Trophoblast cell (in vitro differentiated cells and primary cell): ENCODE data around the gene MDM2.

ENCODE experiments used
- DNase-seq, 2 donors: peaks; one replicate each; pipeline ENCODE4 v3.0.0-alpha.2; 2016
- H2AFZ ChIP-seq: 2 replicates; pipeline ENCODE4 v1.6.1; 2013; ENCODE audit warnings: low read length, moderate library complexity, mild to moderate bottlenecking; ENCODE audit not compliant: insufficient read depth, poor library complexity
- H2AK5ac ChIP-seq: 2 replicates; pipeline ENCODE4 v1.6.1; 2013; ENCODE audit warnings: mild to moderate bottlenecking, low read length
- H2BK120ac ChIP-seq: 2 replicates; pipeline ENCODE4 v1.6.1; 2013; ENCODE audit warnings: low read length, mild to moderate bottlenecking, moderate library complexity; ENCODE audit not compliant: insufficient read depth, poor library complexity
- H2BK12ac ChIP-seq: 2 replicates; pipeline ENCODE4 v1.6.1; 2013; ENCODE audit warnings: mild to moderate bottlenecking, low read length, moderate library complexity
- H2BK5ac ChIP-seq: 2 replicates; pipeline ENCODE4 v1.6.1; 2013; ENCODE audit warnings: low read length, low read depth, moderate library complexity, mild to moderate bottlenecking; ENCODE audit not compliant: poor library complexity
- H3K14ac ChIP-seq: 2 replicates; pipeline ENCODE4 v1.6.1; 2013; ENCODE audit warnings: mild to moderate bottlenecking, low read length
- H3K18ac ChIP-seq: 2 replicates; pipeline ENCODE4 v1.6.1; 2013; ENCODE audit warnings: mild to moderate bottlenecking, low read length
- H3K23ac ChIP-seq: 2 replicates; pipeline ENCODE4 v1.6.1; 2013; ENCODE audit warnings: low read length
- H3K27ac ChIP-seq: 2 replicates; pipeline ENCODE4 v1.5.1; 2013; ENCODE audit warnings: low read depth, mild to moderate bottlenecking, inconsistent platforms, low read length, moderate library complexity
- H3K27me3 ChIP-seq: 2 replicates; pipeline ENCODE4 v1.6.1; 2013; ENCODE audit warnings: inconsistent platforms, mild to moderate bottlenecking, low read length, moderate library complexity; ENCODE audit not compliant: insufficient read depth
- H3K36me3 ChIP-seq, 2 experiments: 1 replicate in 1 of 2; 2 replicates in 1 of 2; pipeline ENCODE4 v1.6.1; 2013; ENCODE audit warnings: low read length in 2 of 2, mild to moderate bottlenecking in 2 of 2, moderate library complexity in 1 of 2; ENCODE audit not compliant: insufficient read depth in 2 of 2, control insufficient read depth in 1 of 2
- H3K4ac ChIP-seq: 2 replicates; pipeline ENCODE4 v1.6.1; 2013; ENCODE audit warnings: low read depth, mild to moderate bottlenecking, low read length, moderate library complexity
- H3K4me1 ChIP-seq, 2 experiments: 1 replicate in 1 of 2; 2 replicates in 1 of 2; pipeline ENCODE4 v1.6.1; 2013; ENCODE audit warnings: low read length in 2 of 2, mild to moderate bottlenecking in 2 of 2, moderate library complexity in 1 of 2; ENCODE audit not compliant: insufficient read depth in 2 of 2, control insufficient read depth in 1 of 2
- H3K4me2 ChIP-seq: 2 replicates; pipeline ENCODE4 v1.6.1; 2013; ENCODE audit warnings: inconsistent platforms, mild to moderate bottlenecking, low read length, moderate library complexity
- H3K4me3 ChIP-seq: 2 replicates; pipeline ENCODE4 v1.5.1; 2013; ENCODE audit warnings: mild to moderate bottlenecking, low read depth, low read length, inconsistent platforms
- H3K79me1 ChIP-seq: one replicate; pipeline ENCODE4 v1.6.1; 2013; ENCODE audit warnings: low read length
- H3K79me2 ChIP-seq: 2 replicates; pipeline ENCODE4 v1.6.1; 2013; ENCODE audit warnings: low read length, mild to moderate bottlenecking; ENCODE audit not compliant: control insufficient read depth, insufficient read depth, poor library complexity
- H3K9ac ChIP-seq: 2 replicates; pipeline ENCODE4 v1.6.1; 2013; ENCODE audit warnings: mild to moderate bottlenecking, low read length
- H3K9me3 ChIP-seq: 2 replicates; pipeline ENCODE4 v1.6.1; 2013; ENCODE audit warnings: low read depth, mild to moderate bottlenecking, control low read depth, inconsistent platforms, low read length; ENCODE audit not compliant: insufficient read depth
- H4K12ac ChIP-seq: 2 replicates; pipeline ENCODE4 v1.6.1; 2013; ENCODE audit warnings: low read depth, mild to moderate bottlenecking, low read length, moderate library complexity
- H4K8ac ChIP-seq: 2 replicates; pipeline ENCODE4 v1.6.1; 2013; ENCODE audit warnings: low read depth, mild to moderate bottlenecking, low read length, moderate library complexity
- H4K91ac ChIP-seq: one replicate; pipeline ENCODE4 v1.6.1; 2013; ENCODE audit warnings: low read depth, mild to moderate bottlenecking, low read length, moderate library complexity
- WGBS: extraction: QIAGEN DNeasy Blood & Tissue Kit; methylation state at CpG from one replicate; pipeline ENCODE4 v1.1.7; 2013; ENCODE audit warnings: missing lambda C conversion rate; ENCODE audit not compliant: insufficient read length, insufficient coverage; ENCODE audit errors: extremely low coverage; 5-methylcytosine and 5-hydroxymethylcytosine counted together

Gene MDM2

GRCh38 chr12:68876461-68876860 lies 68.5 kb downstream of the MDM2 start:
- Histone ChIP-seq H3K27ac (no peak overlapping the region), H4K91ac (no peak overlapping the region), H3K4ac (no peak overlapping the region), H3K27me3 (no peaks in the 10 kb centered on the region), H3K79me1 (no peaks in the 10 kb centered on the region), H3K9me3 (no peaks in the 10 kb centered on the region), H3K36me3 (no peaks in the 10 kb centered on the region), H2AFZ (no peak overlapping the region), H2BK120ac (no peak overlapping the region), H2AK5ac (no peak overlapping the region), H3K4me2 (no peak overlapping the region), H4K12ac (no peak overlapping the region), H3K9ac (no peak overlapping the region), H3K23ac (no peak overlapping the region), H2BK5ac (no peak overlapping the region), H3K79me2 (no peaks in the 10 kb centered on the region), H3K18ac (no peak overlapping the region), H3K4me3 (no peak overlapping the region), H3K14ac (no peak overlapping the region), H4K8ac (no peak overlapping the region), H2BK12ac (no peak overlapping the region), H3K4me1 (no peaks in the 10 kb centered on the region)
- WGBS, result no CpG with 5 or more reads among the region's 4 CpGs
- DNase-seq, result no peak

- no peaks in the 10 kb centered on the region for H3K9me3 ChIP-seq
- H3K4me3 ChIP-seq, result no peak overlapping the region
- H4K8ac ChIP-seq, result no peak overlapping the region
- H3K27me3 ChIP-seq, result no peaks in the 10 kb centered on the region
- H3K36me3 ChIP-seq, result no peaks in the 10 kb centered on the region
- no peak overlapping the region for H4K12ac ChIP-seq
- H3K9ac ChIP-seq, result no peak overlapping the region
- no peak overlapping the region for H2BK5ac ChIP-seq
- H2AK5ac ChIP-seq, result no peak overlapping the region
- no CpG with 5 or more reads among the region's 4 CpGs for WGBS
- no peak overlapping the region for H3K14ac ChIP-seq
- H2BK12ac ChIP-seq, result no peak overlapping the region
- H3K79me2 ChIP-seq, result no peaks in the 10 kb centered on the region
- H2AFZ ChIP-seq, result no peak overlapping the region
- no peak overlapping the region for H3K27ac ChIP-seq
- H3K79me1 ChIP-seq, result no peaks in the 10 kb centered on the region
- no peak overlapping the region for H3K23ac ChIP-seq
- H2BK120ac ChIP-seq, result no peak overlapping the region
- no peak overlapping the region for H4K91ac ChIP-seq
- no peaks in the 10 kb centered on the region for H3K4me1 ChIP-seq
- no peak overlapping the region for H3K18ac ChIP-seq
- no peak for DNase-seq
- no peak overlapping the region for H3K4ac ChIP-seq
- H3K4me2 ChIP-seq, result no peak overlapping the region
These were observed 69.6 kb downstream of the MDM2 start for GRCh38 chr12:68877583-68877982.

- no peak overlapping the region for H3K14ac ChIP-seq
- no peak overlapping the region for H2BK5ac ChIP-seq
- H3K27me3 ChIP-seq, result no peaks in the 10 kb centered on the region
- H2AK5ac ChIP-seq, result no peak overlapping the region
- H3K4me2 ChIP-seq, result no peak overlapping the region
- no peak overlapping the region for H3K23ac ChIP-seq
- no peak overlapping the region for H4K8ac ChIP-seq
- H3K18ac ChIP-seq, result no peak overlapping the region
- H3K4me3 ChIP-seq, result no peak overlapping the region
- no peaks in the 10 kb centered on the region for H3K79me1 ChIP-seq
- no peak overlapping the region for H3K9ac ChIP-seq
- H3K9me3 ChIP-seq, result no peaks in the 10 kb centered on the region
- no peak overlapping the region for H4K12ac ChIP-seq
- no peaks in the 10 kb centered on the region for H3K79me2 ChIP-seq
- WGBS, result no CpG with 5 or more reads among the region's 4 CpGs
- H2AFZ ChIP-seq, result no peak overlapping the region
- H3K27ac ChIP-seq, result no peak overlapping the region
- H2BK12ac ChIP-seq, result no peak overlapping the region
- H3K36me3 ChIP-seq, result no peaks in the 10 kb centered on the region
- H4K91ac ChIP-seq, result no peak overlapping the region
- no peak overlapping the region for H3K4ac ChIP-seq
- DNase-seq, result no peak
- H2BK120ac ChIP-seq, result no peak overlapping the region
- no peaks in the 10 kb centered on the region for H3K4me1 ChIP-seq
These were observed 70.3 kb downstream of the MDM2 start for GRCh38 chr12:68878283-68878682.

- H3K23ac ChIP-seq, result no peak overlapping the region
- H3K4me3 ChIP-seq, result no peak overlapping the region
- no peaks in the 10 kb centered on the region for H3K79me2 ChIP-seq
- no peak overlapping the region for H2BK12ac ChIP-seq
- no peak overlapping the region for H2BK5ac ChIP-seq
- no peak overlapping the region for H2BK120ac ChIP-seq
- no peak overlapping the region for H3K18ac ChIP-seq
- H3K36me3 ChIP-seq, result no peaks in the 10 kb centered on the region
- no peak overlapping the region for H3K4ac ChIP-seq
- no peak overlapping the region for H4K12ac ChIP-seq
- no peak overlapping the region for H3K14ac ChIP-seq
- no peak overlapping the region for H3K9ac ChIP-seq
- DNase-seq, result no peak
- H3K4me1 ChIP-seq, result no peaks in the 10 kb centered on the region
- no peak overlapping the region for H2AFZ ChIP-seq
- no peaks in the 10 kb centered on the region for H3K79me1 ChIP-seq
- no peak overlapping the region for H3K4me2 ChIP-seq
- no peak overlapping the region for H4K91ac ChIP-seq
- H3K27me3 ChIP-seq, result no peaks in the 10 kb centered on the region
- H4K8ac ChIP-seq, result no peak overlapping the region
- no peak overlapping the region for H2AK5ac ChIP-seq
- no peaks in the 10 kb centered on the region for H3K9me3 ChIP-seq
- WGBS, result no CpG with 5 or more reads among the region's 4 CpGs
- no peak overlapping the region for H3K27ac ChIP-seq
These were observed 70.9 kb downstream of the MDM2 start for GRCh38 chr12:68878846-68879245.
